ENCODE measurements around the gene TMEM123. TPM values are rescaled to one million over a fixed set of nuclear protein-coding genes. Genes with fewer than 3 reads are reported as not detected.

Gene TMEM123
- total and polyA plus RNA-seq, 2 of the 8 experiments (the other 6 are each of a cell fraction or from before 2014, with no cell fraction given) = 75.5 to 80.1 TPM

DNA sequence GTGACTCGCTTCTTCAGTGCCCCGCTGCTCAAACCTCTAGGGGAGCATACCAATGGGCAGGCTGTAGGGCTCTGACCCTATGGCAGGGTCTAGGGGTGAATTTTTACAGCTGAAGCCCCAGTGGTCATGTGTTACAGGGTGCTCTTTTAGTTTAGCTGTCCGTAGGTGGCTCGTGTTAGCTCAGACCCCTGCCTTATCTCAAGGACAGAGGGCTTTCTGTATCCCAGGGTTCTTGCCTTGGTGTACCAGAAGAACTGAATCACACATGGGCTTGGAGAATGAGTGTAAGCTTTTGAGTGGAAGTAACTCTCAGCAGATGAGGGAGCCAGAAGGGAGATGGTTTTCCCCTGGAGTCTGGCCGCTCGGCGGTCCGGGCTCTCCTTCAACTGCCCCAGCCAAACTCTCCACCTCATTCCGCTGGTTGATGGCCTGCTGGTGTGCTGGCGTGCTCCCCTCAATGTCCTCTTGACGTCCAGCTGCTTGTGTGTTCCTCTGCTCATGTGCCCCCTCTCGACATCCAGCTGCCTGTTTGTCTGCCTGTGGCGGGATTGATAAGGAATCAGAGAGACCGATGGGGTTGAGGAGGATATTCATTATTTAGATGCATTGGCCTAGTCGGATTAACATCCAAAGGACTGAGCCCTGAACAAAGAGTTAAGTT, 68.0 kb downstream of the TMEM123 start:
- Histone ChIP-seq H3K56ac (replicated peaks; ENCODE audit: insufficient read length, low read depth, low read length) (no peak overlapping the region), H2BK120ac (replicated peaks; ENCODE audit: low read depth, low read length) (no peak overlapping the region), H4K5ac (ENCODE audit: insufficient read length, low read depth, low read length) (no peak overlapping the region), H3K79me1 (ENCODE audit: low read depth, low read length) (no peaks in the 10 kb centered on the region), H3K9me3 (ENCODE audit: insufficient read depth in 2 of 2, low read depth in 1 of 2, low read length in 1 of 2) (no peaks in the 10 kb centered on the region), H4K8ac (ENCODE audit: extremely low read depth, insufficient read depth, low read length) (no peak overlapping the region), H3K4me1 (replicated peaks in 1 of 4; ENCODE audit: control insufficient read depth in 3 of 4, insufficient read depth in 4 of 4, low read length in 3 of 4) (no peaks in the 10 kb centered on the region), H4K91ac (replicated peaks; ENCODE audit: insufficient read length, low read length) (no peak overlapping the region), H3K79me2 (ENCODE audit: control insufficient read depth in 1 of 2, insufficient read depth in 2 of 2, low read length in 2 of 2) (no peaks in the 10 kb centered on the region), H3K9ac (replicated peaks in 1 of 4; ENCODE audit: extremely low read depth in 1 of 4, low read depth in 3 of 4, low read length in 3 of 4) (no peak overlapping the region; a peak in 1 of 7 replicates), H2BK15ac (ENCODE audit: low read length) (no peak overlapping the region), H3K4me3 (ENCODE audit: extremely low read depth in 1 of 4, insufficient read depth in 2 of 4, low read depth in 3 of 4, low read length in 4 of 4) (no peak overlapping the region), H2AK5ac (ENCODE audit: low read depth, low read length) (no peak overlapping the region), H2BK20ac (ENCODE audit: low read length) (no peak overlapping the region), H2AFZ (ENCODE audit: low read length) (no peak overlapping the region), H3K4me2 (ENCODE audit: insufficient read depth in 1 of 2, low read depth in 2 of 2, low read length in 2 of 2) (no peak overlapping the region), H3K36me3 (ENCODE audit: control insufficient read depth in 2 of 4, insufficient read depth in 4 of 4, low read length in 3 of 4) (peaks cover 0 to 8% (median 4%) of the 10 kb centered on the region in 4 experiments; a peak in 4 of 8 replicates), H2BK12ac (ENCODE audit: low read depth, low read length) (no peak overlapping the region), H3K23ac (ENCODE audit: insufficient read length) (no peak overlapping the region), H3K27ac (ENCODE audit: low read depth, low read length) (no peak overlapping the region), H3K18ac (ENCODE audit: extremely low read depth, low read length) (no peak overlapping the region), H3K14ac (ENCODE audit: insufficient read length) (no peak overlapping the region), H3K4ac (replicated peaks; ENCODE audit: insufficient read length, low read depth, low read length) (no peak overlapping the region), H4K20me1 (replicated peaks in 1 of 2; ENCODE audit: control insufficient read depth in 1 of 2, insufficient read depth in 2 of 2, low read length in 2 of 2) (no peaks in the 10 kb centered on the region), H3K27me3 (replicated peaks in 1 of 4; ENCODE audit: control insufficient read depth in 3 of 4, extremely low read depth in 1 of 4, insufficient read depth in 3 of 4, low read length in 3 of 4) (no peaks in the 10 kb centered on the region), H3K23me2 (ENCODE audit: low read depth, low read length) (no peaks in the 10 kb centered on the region), H2BK5ac (ENCODE audit: low read depth, low read length) (no peak overlapping the region)
- DNase-seq (ENCODE audit: low read depth in 1 of 2, low spot score in 2 of 2) (no peak), FAIRE-seq (no peak)
- ChIA-PET CTCF (ENCODE audit: partially characterized antibody) (interaction anchor here (0.7 to 1.6 kb wide), 4 partner anchors 9 to 229 kb away, joined by 3 to 6 read pairs (median 4); no protein-coding TSS in a partner anchor), POLR2A (ENCODE audit: partially characterized antibody) (interaction anchor here (1.0 kb wide), 1 partner anchor 10 kb away, joined by 4 read pairs; no protein-coding TSS in a partner anchor)
- WGBS, 2 experiments (ENCODE audit: extremely low coverage in 1 of 2, insufficient coverage in 1 of 2, insufficient read length in 1 of 2, insufficient replicate concordance in 2 of 2, low coverage in 1 of 2, low lambda C conversion rate in 2 of 2, missing lambda C conversion rate in 1 of 2) = 94% methylated on average over 15 of the region's 15 CpGs; no CpG with 5 or more reads in 1 of the 2 experiments
- TF ChIP-seq TAF7 (optimal IDR thresholded peaks at IDR 0.05; ENCODE audit: borderline replicate concordance, low read depth, low read length) = no peak
- no peak for TF ChIP-seq NRF1 (IDR thresholded peaks at IDR 0.05; ENCODE audit: low read depth, low read length)
- TF ChIP-seq KDM4A (IDR thresholded peaks at IDR 0.05; ENCODE audit: low read depth, low read length, severe bottlenecking) = no peak
- TF ChIP-seq ASH2L (IDR thresholded peaks at IDR 0.05; ENCODE audit: low read length) = no peak
- TF ChIP-seq CHD2 (IDR thresholded peaks at IDR 0.05; ENCODE audit: low read length) = no peak
- TF ChIP-seq SIX5 (IDR thresholded peaks at IDR 0.05; ENCODE audit: low read depth, low read length) = no peak
- TF ChIP-seq, protein P1, sequence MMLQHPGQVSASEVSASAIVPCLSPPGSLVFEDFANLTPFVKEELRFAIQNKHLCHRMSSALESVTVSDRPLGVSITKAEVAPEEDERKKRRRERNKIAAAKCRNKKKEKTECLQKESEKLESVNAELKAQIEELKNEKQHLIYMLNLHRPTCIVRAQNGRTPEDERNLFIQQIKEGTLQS (IDR thresholded peaks at IDR 0.05; ENCODE audit: insufficient read depth, low read depth, low read length) = no peak
- TF ChIP-seq, protein P2, sequence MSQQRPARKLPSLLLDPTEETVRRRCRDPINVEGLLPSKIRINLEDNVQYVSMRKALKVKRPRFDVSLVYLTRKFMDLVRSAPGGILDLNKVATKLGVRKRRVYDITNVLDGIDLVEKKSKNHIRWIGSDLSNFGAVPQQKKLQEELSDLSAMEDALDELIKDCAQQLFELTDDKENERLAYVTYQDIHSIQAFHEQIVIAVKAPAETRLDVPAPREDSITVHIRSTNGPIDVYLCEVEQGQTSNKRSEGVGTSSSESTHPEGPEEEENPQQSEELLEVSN (IDR thresholded peaks at IDR 0.05) = no peak
- TF ChIP-seq FOSL1 (IDR thresholded peaks at IDR 0.05; ENCODE audit: insufficient read depth, low read depth, low read length) = no peak
- no peak for TF ChIP-seq KDM5A (IDR thresholded peaks at IDR 0.05; ENCODE audit: low read length)
